ENCODE data around the gene RABGEF1.

GRCh38 chr7:66698652-66699205 is 41.8 kb upstream of the RABGEF1 start:
- TF ChIP-seq EZH2 (IDR thresholded peaks at IDR 0.05; ENCODE audit: insufficient read depth, poor library complexity, severe bottlenecking), result no peak
- no peak for TF ChIP-seq EZH2phosphoT487 (IDR thresholded peaks at IDR 0.05; ENCODE audit: insufficient read depth, low read depth)
